Endothelial cell of umbilical vein (primary cell): ENCODE data around the gene GTF2IRD1.

ENCODE experiments used
- EZH2 ChIP-seq: IDR thresholded peaks from 2 replicates; pipeline ENCODE4 v1.6.1; 2012; ENCODE audit warnings: borderline replicate concordance, low read depth, mild to moderate bottlenecking, moderate library complexity, low read length, inconsistent platforms; ENCODE audit not compliant: severe bottlenecking
- JUN ChIP-seq: IDR thresholded peaks from 2 replicates; pipeline ENCODE4 v1.6.1; 2011; ENCODE audit warnings: borderline replicate concordance, low read depth; ENCODE audit not compliant: insufficient read length, insufficient read depth
- POLR2A ChIP-seq: IDR thresholded peaks from 2 replicates; pipeline ENCODE4 v1.6.1; 2012; ENCODE audit warnings: low read depth, mild to moderate bottlenecking, control low read depth, low read length
- POLR2AphosphoS5 ChIP-seq: IDR thresholded peaks from 2 replicates; pipeline ENCODE4 v1.6.1; 2012; ENCODE audit warnings: low read depth, mild to moderate bottlenecking, control low read depth, low read length, moderate library complexity; ENCODE audit not compliant: insufficient read depth
- TF ChIP-seq, protein P1 (sequence below), 2 donors: IDR thresholded peaks; 1 replicate in 1 of 2; 2 replicates in 1 of 2; pipeline ENCODE4 v1.5.1; 2011; ENCODE audit warnings: low read length in 2 of 2, mild to moderate bottlenecking in 2 of 2, moderate library complexity in 2 of 2, control low read depth in 1 of 2, inconsistent platforms in 1 of 2, low read depth in 1 of 2; ENCODE audit not compliant: insufficient read depth in 1 of 2; ENCODE audit errors: extremely low read depth in 1 of 2
- TF ChIP-seq, protein P2 (sequence below): IDR thresholded peaks from 2 replicates; pipeline ENCODE4 v1.6.1; 2011; ENCODE audit not compliant: insufficient read depth, insufficient read length

DNA sequence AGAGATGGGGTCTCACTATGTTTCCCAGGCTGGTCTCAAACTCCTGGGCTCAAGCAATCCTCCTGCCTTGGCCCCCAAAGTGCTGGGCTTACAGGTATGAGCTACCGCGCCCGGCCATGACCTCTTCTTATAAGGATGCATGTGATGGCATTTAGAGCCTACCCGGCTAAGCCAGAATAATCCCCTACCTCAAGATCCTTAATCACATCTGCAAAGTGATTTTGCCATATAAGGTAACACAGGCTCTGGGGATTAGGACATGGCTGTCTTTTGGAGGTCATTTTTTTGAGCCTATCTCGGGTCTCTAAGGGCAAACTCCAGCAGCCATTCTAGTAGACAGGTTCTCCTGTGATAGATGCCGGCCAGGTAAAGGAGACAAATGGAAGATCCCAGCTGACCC is 39.6 kb downstream of the GTF2IRD1 start:
- TF ChIP-seq, protein P1, sequence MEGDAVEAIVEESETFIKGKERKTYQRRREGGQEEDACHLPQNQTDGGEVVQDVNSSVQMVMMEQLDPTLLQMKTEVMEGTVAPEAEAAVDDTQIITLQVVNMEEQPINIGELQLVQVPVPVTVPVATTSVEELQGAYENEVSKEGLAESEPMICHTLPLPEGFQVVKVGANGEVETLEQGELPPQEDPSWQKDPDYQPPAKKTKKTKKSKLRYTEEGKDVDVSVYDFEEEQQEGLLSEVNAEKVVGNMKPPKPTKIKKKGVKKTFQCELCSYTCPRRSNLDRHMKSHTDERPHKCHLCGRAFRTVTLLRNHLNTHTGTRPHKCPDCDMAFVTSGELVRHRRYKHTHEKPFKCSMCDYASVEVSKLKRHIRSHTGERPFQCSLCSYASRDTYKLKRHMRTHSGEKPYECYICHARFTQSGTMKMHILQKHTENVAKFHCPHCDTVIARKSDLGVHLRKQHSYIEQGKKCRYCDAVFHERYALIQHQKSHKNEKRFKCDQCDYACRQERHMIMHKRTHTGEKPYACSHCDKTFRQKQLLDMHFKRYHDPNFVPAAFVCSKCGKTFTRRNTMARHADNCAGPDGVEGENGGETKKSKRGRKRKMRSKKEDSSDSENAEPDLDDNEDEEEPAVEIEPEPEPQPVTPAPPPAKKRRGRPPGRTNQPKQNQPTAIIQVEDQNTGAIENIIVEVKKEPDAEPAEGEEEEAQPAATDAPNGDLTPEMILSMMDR (IDR thresholded peaks at IDR 0.05; ENCODE audit: extremely low read depth in 1 of 2, insufficient read depth in 1 of 2, low read depth in 1 of 2, low read length in 2 of 2), result no peak
- TF ChIP-seq POLR2A, result no peak
- TF ChIP-seq EZH2, result no peak
- TF ChIP-seq POLR2AphosphoS5, result no peak
- TF ChIP-seq, protein P2, sequence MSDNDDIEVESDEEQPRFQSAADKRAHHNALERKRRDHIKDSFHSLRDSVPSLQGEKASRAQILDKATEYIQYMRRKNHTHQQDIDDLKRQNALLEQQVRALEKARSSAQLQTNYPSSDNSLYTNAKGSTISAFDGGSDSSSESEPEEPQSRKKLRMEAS, result no peak
- TF ChIP-seq JUN, result no peak
